C4-2B (cell line): ENCODE data around the gene KDM1B.

Experiments
- CTCF ChIP-seq: fragments of 450-650 bp; conservative IDR thresholded peaks from 2 replicates; pipeline ENCODE4 v1.5.1; 2017; ENCODE audit warnings: mild to moderate bottlenecking
- ZFX ChIP-seq: fragments of 450-650 bp; IDR thresholded peaks from 2 replicates; pipeline ENCODE4 v1.6.1; 2017

- TF ChIP-seq CTCF, result no peak
- no peak for TF ChIP-seq ZFX
Measured at GRCh38 chr6:18192026-18192425, 36.8 kb downstream of the KDM1B start.
